Measurements from ENCODE around the gene NSUN6.
"Not testable (repeated sequence)": the region's sequence is repeated elsewhere in the genome, so short reads cannot be mapped to it uniquely, and the experiment has no call there.

Gene NSUN6

DNA sequence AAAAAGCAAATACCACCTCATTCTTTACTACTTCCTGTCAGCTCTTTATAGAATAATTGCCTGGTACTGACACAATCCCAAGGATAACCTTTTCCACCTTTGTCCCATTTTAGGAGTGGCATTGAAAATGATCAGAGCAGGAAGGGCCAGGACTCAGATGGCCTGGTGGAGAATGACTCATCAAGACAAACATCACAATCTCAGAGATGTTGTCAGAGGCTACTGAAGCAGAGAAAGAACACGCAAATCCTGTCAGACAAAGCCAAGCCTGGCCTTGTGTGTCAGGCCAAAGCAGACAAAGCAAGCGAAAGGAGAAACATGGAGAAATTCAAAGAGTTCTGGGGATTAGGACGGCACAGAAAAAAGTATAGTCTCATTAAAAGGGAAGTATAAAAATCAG is 40.9 kb downstream of the NSUN6 start:
- Mint-ChIP-seq H3K4me3 (no peak overlapping the region), H3K27me3 (ENCODE audit: low read depth) (no peaks in the 10 kb centered on the region), H3K4me1 (ENCODE audit: low read depth) (no peaks in the 10 kb centered on the region), H3K36me3 (ENCODE audit: low read depth) (peaks cover 36% of the 10 kb centered on the region), H3K9me3 (no peaks in the 10 kb centered on the region), H3K27ac (no peak overlapping the region)
- no peak for DNase-seq (ENCODE audit: low spot score)

DNA sequence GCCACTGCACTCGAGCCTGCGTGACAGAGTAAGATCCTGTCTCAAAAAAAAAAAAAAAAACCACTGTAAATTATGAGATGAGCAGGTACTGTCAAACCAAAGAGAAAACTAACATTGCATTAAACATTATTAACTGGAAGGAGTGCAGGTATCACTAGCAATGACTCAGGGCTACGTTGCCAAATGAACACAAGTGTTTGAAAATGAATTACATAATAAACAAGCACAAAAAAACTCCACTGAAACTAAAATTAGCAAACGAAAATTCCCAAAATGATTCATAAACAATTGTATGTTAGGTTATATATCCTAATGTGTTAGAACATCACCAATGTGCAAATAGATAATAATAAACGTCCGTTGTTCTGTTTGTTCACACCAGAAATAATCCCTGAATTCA is 42.8 kb downstream of the NSUN6 start:
- Mint-ChIP-seq H3K4me3 (no peak overlapping the region), H3K9me3 (no peaks in the 10 kb centered on the region), H3K36me3 (ENCODE audit: low read depth) (peaks cover 34% of the 10 kb centered on the region), H3K4me1 (ENCODE audit: low read depth) (no peaks in the 10 kb centered on the region), H3K27ac (no peak overlapping the region), H3K27me3 (ENCODE audit: low read depth) (no peaks in the 10 kb centered on the region)
- no peak for DNase-seq (ENCODE audit: low spot score)

DNA sequence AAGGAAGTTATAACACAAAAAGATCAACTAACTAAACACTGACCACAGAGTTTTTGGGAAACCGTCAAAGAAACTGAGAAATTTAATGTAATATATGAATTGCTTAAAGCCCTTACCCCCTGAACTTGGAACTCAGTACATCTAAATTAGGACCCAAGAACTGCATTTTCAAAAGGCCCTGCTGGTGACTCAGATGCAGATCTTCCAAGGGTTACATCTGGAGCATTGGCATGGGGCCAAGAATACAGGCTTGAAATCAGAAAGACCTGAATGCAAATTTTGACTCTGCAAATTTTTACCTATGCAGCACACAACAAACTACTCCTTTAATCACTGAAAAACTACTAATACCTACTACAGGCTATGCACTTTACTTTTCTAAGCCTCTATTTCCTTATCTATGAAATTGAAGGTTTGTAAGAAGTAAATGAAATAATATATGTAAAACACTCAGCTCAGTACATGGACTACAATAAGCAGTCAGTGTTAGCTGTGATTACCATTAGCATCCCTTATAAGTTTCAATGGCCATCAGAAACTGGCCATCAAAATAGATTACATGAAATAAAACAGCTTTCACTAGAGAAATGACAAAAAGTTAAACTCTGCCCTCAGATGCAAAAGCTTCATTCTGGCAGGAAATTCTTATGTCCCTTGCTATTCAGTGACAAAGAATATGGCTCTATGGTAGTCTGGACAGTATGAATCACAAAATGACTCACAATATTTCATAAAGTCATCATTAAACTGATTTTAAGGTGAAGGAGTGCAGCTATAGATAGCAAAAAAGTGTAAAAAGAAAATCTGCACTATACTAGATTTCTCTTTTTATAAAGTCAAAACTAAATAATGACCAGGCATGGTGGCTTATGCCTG is 43.6 kb downstream of the NSUN6 start:
- no peak overlapping the region for H3K27ac Mint-ChIP-seq
- no peaks in the 10 kb centered on the region for H3K4me1 Mint-ChIP-seq (ENCODE audit: low read depth)
- DNase-seq (ENCODE audit: low spot score): no peak
- H3K4me3 Mint-ChIP-seq: no peak overlapping the region
- H3K27me3 Mint-ChIP-seq (ENCODE audit: low read depth): no peaks in the 10 kb centered on the region
- H3K9me3 Mint-ChIP-seq: no peaks in the 10 kb centered on the region
- peaks cover 32% of the 10 kb centered on the region for H3K36me3 Mint-ChIP-seq (ENCODE audit: low read depth)

DNA sequence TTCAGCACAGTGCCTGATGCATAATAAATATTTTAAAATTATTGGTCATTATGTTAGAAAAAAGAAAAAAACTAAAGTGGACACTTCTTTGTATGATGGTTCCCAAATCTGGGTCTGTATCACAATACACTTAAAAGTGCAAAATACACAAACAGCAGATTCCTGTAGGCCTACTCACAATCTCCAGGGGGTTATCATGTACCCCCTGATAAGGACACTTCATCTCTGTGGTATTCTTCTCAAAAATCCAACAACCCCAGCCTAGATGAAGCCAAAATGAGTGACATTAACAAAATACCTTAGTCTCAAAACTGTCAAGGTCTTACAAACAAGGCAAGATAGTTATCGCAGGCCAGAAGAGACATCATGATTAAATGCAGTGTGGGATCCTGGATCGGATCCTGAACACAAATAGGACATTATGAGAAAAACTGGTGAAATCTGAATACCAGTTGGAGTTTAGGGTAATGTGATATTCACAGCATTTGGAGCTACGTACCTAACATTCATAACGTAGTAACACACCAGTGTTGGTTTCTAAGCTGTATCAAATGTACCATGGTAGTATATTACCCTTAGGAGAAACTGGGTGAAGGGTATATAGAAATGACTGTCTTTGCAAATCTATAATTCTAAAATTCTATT is 45.2 kb downstream of the NSUN6 start:
- Mint-ChIP-seq H3K4me3 (no peak overlapping the region), H3K27ac (no peak overlapping the region), H3K36me3 (ENCODE audit: low read depth) (peaks cover 18% of the 10 kb centered on the region), H3K27me3 (ENCODE audit: low read depth) (no peaks in the 10 kb centered on the region), H3K4me1 (ENCODE audit: low read depth) (no peaks in the 10 kb centered on the region), H3K9me3 (no peaks in the 10 kb centered on the region)
- DNase-seq (ENCODE audit: low spot score): no peak

DNA sequence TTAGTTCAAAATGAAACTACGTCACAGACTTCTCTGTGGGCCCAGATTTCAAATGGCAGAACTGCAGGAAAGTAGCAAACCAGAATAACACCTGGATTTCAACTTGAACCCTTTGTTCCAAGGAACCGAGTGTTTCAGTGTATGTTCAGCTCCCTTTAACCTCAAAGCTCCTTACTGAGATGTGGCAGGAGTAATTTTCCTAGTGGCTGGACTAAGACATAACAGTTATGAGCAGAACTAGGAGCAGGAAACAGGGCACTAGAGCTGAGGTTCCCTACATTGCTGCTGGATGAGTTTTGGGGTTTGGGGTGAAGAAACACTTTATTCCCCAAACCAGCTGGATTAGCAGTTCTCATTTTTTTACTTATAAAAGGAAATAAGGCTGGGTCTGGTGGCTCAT is 50.1 kb downstream of the NSUN6 start:
- DNase-seq (ENCODE audit: low spot score): no peak
- no peaks in the 10 kb centered on the region for H3K27me3 Mint-ChIP-seq (ENCODE audit: low read depth)
- H3K4me3 Mint-ChIP-seq: no peak overlapping the region
- H3K4me1 Mint-ChIP-seq (ENCODE audit: low read depth): no peaks in the 10 kb centered on the region
- peaks cover 13% of the 10 kb centered on the region for H3K36me3 Mint-ChIP-seq (ENCODE audit: low read depth)
- H3K27ac Mint-ChIP-seq: no peak overlapping the region
- no peaks in the 10 kb centered on the region for H3K9me3 Mint-ChIP-seq

DNA sequence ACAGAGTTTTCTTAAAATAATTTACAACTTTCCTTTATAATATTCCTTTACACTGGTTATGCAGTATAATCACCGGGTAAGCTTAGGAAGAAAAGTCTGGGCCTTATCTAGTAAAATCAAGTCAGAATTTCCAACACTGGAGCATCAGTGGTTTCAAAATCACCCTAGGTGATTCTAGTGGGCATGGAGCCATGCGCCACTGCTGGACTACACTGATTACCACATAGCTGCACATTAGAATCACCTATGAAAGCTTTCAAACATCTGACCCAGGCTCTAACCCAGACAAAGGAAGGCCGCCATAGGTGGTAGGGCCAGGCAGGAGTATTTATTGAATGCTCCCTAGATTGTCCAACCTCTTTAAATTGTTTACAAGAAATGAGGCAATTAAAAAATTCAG is 52.0 kb downstream of the NSUN6 start:
- Mint-ChIP-seq H3K4me3 (no peak overlapping the region), H3K4me1 (ENCODE audit: low read depth) (no peaks in the 10 kb centered on the region), H3K27ac (no peak overlapping the region), H3K36me3 (ENCODE audit: low read depth) (peaks cover 21% of the 10 kb centered on the region), H3K9me3 (no peaks in the 10 kb centered on the region), H3K27me3 (ENCODE audit: low read depth) (no peaks in the 10 kb centered on the region)
- no peak for DNase-seq (ENCODE audit: low spot score)

DNA sequence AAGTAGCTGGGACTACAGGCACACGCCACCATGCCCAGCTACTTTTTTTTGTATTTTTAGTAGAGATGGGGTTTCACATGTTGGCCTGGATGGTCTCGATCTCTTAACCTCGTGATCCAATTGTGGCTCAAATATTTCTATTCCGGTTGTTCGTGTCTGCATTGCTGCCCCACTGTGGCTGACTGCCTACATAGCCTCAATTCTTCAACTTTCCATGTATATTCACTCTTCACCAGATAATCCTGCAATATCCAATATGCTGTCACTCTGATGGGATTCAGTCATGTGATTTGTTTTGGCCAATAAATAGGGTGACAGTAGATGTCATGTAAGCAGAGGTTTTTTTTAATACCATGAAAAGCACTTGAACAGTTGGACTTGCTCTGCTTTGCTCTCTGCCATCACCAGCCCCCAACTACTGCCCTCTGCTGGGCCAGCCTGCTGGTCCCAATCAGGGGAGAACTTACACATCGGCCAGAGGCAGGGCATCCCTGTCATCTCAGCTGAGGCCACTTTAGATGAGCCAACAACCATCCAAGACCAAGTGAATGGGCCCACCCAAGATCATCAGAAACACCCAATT is 56.7 kb downstream of the NSUN6 start:
- Mint-ChIP-seq H3K27me3 (ENCODE audit: low read depth) (no peaks in the 10 kb centered on the region), H3K4me1 (ENCODE audit: low read depth) (no peaks in the 10 kb centered on the region), H3K4me3 (no peak overlapping the region), H3K27ac (no peak overlapping the region), H3K9me3 (peaks cover 18% of the 10 kb centered on the region), H3K36me3 (ENCODE audit: low read depth) (peaks cover 43% of the 10 kb centered on the region)
- no peak for DNase-seq (ENCODE audit: low spot score)

DNA sequence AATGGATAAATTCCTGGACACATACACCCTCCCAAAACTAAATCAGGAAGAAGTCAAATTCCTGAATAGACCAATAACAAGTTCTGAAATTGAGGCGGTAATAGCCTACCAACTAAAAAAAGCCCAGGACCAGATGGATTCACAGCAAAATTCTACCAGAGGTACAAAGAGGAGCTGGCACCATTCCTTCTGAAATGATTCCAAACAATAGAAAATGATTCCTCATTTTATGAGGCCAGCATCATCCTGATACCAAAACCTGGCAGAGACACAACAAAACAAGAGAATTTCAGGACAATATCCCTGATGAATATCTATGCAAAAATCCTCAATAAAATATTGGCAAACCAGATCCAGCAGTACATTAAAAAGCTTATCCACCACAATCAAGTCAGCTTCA is 60.2 kb downstream of the NSUN6 start:
- not testable (repeated sequence) for DNase-seq (ENCODE audit: low spot score); H3K4me3 Mint-ChIP-seq; H3K27me3 Mint-ChIP-seq (ENCODE audit: low read depth); H3K4me1 Mint-ChIP-seq (ENCODE audit: low read depth); H3K27ac Mint-ChIP-seq
- H3K9me3 Mint-ChIP-seq: peaks cover 19% of the 10 kb centered on the region
- H3K36me3 Mint-ChIP-seq (ENCODE audit: low read depth): peaks cover 68% of the 10 kb centered on the region

DNA sequence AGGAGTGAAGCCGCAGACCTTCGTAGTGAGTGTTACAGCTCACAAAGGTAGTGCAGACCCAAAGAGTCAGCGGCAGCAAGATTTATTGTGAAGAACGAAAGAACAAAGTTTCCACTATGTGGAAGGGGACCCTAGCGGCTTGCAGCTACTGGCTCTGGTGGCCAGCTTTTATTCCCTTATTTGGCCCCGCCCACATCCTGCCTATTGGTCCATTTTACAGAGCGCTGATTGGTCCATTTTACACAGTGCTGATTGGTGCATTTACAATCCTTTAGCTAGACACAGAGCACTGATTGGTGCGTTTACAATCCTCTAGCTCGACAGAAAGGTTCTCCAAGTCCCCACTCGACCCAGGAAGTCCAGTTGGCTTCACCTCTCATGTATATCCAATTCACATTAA is 64.8 kb downstream of the NSUN6 start:
- Mint-ChIP-seq H3K9me3 (peaks cover 22% of the 10 kb centered on the region), H3K36me3 (ENCODE audit: low read depth) (peaks cover 87% of the 10 kb centered on the region)
- H3K27me3 Mint-ChIP-seq (ENCODE audit: low read depth): not testable (repeated sequence)

DNA sequence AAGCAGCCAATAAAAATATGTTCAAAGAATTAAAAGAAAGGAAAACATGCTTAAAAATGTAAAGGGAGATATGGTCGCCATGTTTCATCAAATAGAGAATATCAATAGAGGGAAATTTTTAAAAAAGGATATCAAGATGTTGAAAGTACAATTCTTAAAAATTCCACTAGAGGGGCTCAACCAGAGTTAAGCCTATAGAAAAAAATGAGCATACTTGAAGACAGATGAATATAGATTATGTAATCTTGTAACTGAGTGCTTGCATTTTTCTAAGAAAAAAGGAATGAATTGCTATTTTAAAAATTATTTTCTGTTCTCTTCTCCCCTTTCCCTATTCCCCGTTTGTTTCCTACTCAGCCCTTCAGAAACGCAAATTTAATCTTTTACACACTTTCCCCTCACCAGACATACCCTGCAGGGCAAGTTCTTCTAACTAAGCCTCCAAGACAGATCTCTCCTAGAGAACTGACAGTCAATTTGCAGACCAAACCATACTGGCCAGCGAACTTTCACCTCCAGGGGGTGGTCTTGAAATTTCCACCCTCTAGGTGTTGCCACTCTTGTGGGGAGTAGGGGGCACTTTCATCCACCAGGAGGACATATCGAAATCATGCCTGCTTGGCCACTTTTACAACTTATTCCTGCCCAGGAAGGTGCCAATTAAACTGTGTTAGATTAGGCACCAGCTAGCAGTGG is 67.7 kb downstream of the NSUN6 start:
- Mint-ChIP-seq H3K36me3 (ENCODE audit: low read depth) (peaks cover 82% of the 10 kb centered on the region), H3K4me3 (peak overlapping the region; percentile 44), H3K4me1 (ENCODE audit: low read depth) (peaks cover 31% of the 10 kb centered on the region), H3K27ac (peak overlapping the region; percentile 66), H3K27me3 (ENCODE audit: low read depth) (no peaks in the 10 kb centered on the region), H3K9me3 (peaks cover 3% of the 10 kb centered on the region)
- DNase-seq (ENCODE audit: low spot score): no peak

More for the DNA sequence above, 64.8 kb downstream of the NSUN6 start:
- H3K27ac Mint-ChIP-seq; DNase-seq (ENCODE audit: low spot score); H3K4me3 Mint-ChIP-seq: not testable (repeated sequence)
- H3K4me1 Mint-ChIP-seq (ENCODE audit: low read depth): peaks cover 24% of the 10 kb centered on the region

DNA sequence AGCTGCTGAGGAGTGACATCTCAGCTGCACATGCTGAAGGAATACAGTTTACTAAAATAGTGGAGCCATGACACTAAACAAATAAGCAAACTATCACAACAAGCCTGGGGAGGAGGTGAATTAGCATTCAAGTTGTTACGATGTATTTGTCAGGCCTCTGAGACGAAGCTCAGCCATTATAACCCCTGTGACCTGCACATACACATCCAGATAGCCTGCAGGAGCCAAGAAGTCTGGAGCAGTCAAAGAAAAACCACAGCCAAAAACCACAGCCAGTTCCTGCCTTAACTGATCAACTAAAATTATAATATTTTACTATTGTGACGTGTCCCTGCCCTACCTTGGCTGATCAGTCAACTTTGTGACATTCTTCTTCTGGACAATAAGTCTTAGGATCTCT is 68.6 kb downstream of the NSUN6 start:
- H3K36me3 Mint-ChIP-seq (ENCODE audit: low read depth): peaks cover 81% of the 10 kb centered on the region
- peaks cover 34% of the 10 kb centered on the region for H3K4me1 Mint-ChIP-seq (ENCODE audit: low read depth)
- DNase-seq (ENCODE audit: low spot score): peak; percentile 13
- H3K4me3 Mint-ChIP-seq: peak overlapping the region; percentile 44
- peak overlapping the region; percentile 66 for H3K27ac Mint-ChIP-seq
- no peaks in the 10 kb centered on the region for H3K27me3 Mint-ChIP-seq (ENCODE audit: low read depth)
- peaks cover 9% of the 10 kb centered on the region for H3K9me3 Mint-ChIP-seq

DNA sequence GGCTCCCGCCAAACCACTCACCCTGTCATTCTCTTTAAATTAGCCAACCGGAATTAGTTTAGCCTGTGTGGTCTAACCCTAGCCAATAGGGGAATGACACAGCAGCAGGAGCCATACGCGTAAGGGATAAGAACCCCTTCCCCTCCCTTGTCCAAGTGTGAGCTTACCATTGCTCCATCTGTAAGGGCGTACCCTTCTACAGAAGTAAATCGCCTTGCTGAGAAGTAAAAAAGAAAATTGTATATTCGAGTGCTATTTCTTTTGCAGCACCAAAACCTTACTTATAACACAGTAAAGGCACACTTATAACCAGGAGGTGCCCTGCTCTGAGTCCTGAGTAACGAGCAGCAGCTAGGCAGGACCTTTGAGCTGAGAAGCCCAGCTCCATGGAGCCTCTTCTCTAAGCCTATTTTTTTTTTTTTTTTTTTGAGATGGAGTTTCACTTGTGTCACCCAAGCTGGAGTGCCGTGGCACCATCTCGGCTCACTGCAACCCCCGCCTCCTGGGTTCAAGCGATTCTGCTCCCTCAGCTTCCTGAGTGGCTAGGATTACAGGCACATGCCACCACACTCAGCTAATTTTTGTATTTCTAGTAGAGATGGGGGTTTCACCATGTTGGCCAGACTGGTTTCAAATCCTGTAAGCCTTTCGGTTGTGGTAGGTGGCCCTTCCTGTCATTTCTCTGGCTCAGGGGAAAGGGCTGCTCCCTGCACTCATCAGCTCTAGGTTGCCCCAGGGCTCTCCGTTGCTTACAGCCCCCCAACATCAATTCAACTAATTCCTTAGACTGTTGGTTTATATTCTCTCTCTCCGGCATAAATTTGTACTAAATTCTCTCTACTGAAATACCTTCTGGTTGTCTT is 73.3 kb downstream of the NSUN6 start:
- H3K27ac Mint-ChIP-seq: no peak overlapping the region
- H3K4me3 Mint-ChIP-seq: no peak overlapping the region
- peaks cover 28% of the 10 kb centered on the region for H3K9me3 Mint-ChIP-seq
- no peaks in the 10 kb centered on the region for H3K27me3 Mint-ChIP-seq (ENCODE audit: low read depth)
- peaks cover 63% of the 10 kb centered on the region for H3K36me3 Mint-ChIP-seq (ENCODE audit: low read depth)
- H3K4me1 Mint-ChIP-seq (ENCODE audit: low read depth): peaks cover 25% of the 10 kb centered on the region
- DNase-seq (ENCODE audit: low spot score): no peak

DNA sequence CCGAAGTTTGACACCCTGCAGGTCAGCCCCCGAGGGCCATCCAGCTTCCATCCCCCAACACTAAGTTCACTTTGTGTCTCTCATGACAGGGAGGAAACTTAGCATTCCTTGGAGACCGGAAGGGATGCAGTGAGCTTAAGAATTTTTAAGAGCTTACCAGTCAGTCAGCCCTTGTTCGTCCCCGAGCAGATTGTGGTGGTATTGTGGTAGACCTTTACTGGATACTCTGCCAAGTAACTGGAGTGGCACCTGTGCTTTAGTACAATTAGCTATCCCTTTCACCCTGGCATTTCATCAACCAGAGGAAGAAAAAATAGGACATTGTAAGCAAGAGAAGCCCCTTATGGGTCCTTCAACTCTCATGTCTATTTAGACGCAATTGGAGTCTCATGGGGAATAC is 74.8 kb downstream of the NSUN6 start:
- Mint-ChIP-seq H3K4me1 (ENCODE audit: low read depth) (peaks cover 10% of the 10 kb centered on the region), H3K27me3 (ENCODE audit: low read depth) (no peaks in the 10 kb centered on the region), H3K9me3 (peaks cover 25% of the 10 kb centered on the region), H3K4me3 (no peak overlapping the region), H3K27ac (no peak overlapping the region), H3K36me3 (ENCODE audit: low read depth) (peaks cover 50% of the 10 kb centered on the region)
- no peak for DNase-seq (ENCODE audit: low spot score)

Data from T-helper 2 cell treated with Interferon-gamma antibody and Interleukin-4, amounts not matched to agents 5 μg/mL and 100 μg/mL, for 36 hours (primary cell).